ENCODE results near the gene LIN28B.

The LIN28B gene

GRCh38 chr6:105045526-105045925, 88.6 kb downstream of the LIN28B start:
- no peak overlapping the region for H3K4me3 ChIP-seq (ENCODE audit: low read length)

GRCh38 chr6:105051941-105052471, 95.1 kb downstream of the LIN28B start:
- Histone ChIP-seq H3K9ac (ENCODE audit: low read length) (no peak overlapping the region), H3K4me3 (ENCODE audit: low read length) (no peak overlapping the region), H3K9me3 (ENCODE audit: control insufficient read depth, low read length) (no peaks in the 10 kb centered on the region), H3K36me3 (ENCODE audit: control insufficient read depth, insufficient read depth, low read length, severe bottlenecking) (no peaks in the 10 kb centered on the region), H3K4me1 (ENCODE audit: control insufficient read depth, insufficient read depth, low read length) (peaks cover 2% of the 10 kb centered on the region), H3K27me3 (replicated peaks; ENCODE audit: control insufficient read depth, insufficient read depth, low read length) (no peaks in the 10 kb centered on the region)
- peak; percentile 21 for DNase-seq (ENCODE audit: low read depth)

More at GRCh38 chr6:105045526-105045925, 88.6 kb downstream of the LIN28B start:
- H3K27me3 ChIP-seq (replicated peaks; ENCODE audit: control insufficient read depth, insufficient read depth, low read length): no peaks in the 10 kb centered on the region
- H3K4me1 ChIP-seq (ENCODE audit: control insufficient read depth, insufficient read depth, low read length): peaks cover 7% of the 10 kb centered on the region
- no peak overlapping the region for H3K9ac ChIP-seq (ENCODE audit: low read length)
- no peaks in the 10 kb centered on the region for H3K36me3 ChIP-seq (ENCODE audit: control insufficient read depth, insufficient read depth, low read length, severe bottlenecking)
- no peaks in the 10 kb centered on the region for H3K9me3 ChIP-seq (ENCODE audit: control insufficient read depth, low read length)
- DNase-seq (ENCODE audit: low read depth): peak; percentile 21

GRCh38 chr6:105056646-105057045, 99.7 kb downstream of the LIN28B start:
- peaks cover 1% of the 10 kb centered on the region for H3K4me1 ChIP-seq (ENCODE audit: control insufficient read depth, insufficient read depth, low read length)
- H3K9ac ChIP-seq (ENCODE audit: low read length): no peak overlapping the region
- H3K27me3 ChIP-seq (replicated peaks; ENCODE audit: control insufficient read depth, insufficient read depth, low read length): no peaks in the 10 kb centered on the region
- DNase-seq (ENCODE audit: low read depth): no peak
- H3K9me3 ChIP-seq (ENCODE audit: control insufficient read depth, low read length): no peaks in the 10 kb centered on the region
- no peak overlapping the region for H3K4me3 ChIP-seq (ENCODE audit: low read length)
- no peaks in the 10 kb centered on the region for H3K36me3 ChIP-seq (ENCODE audit: control insufficient read depth, insufficient read depth, low read length, severe bottlenecking)

- no peaks in the 10 kb centered on the region for H3K36me3 ChIP-seq (ENCODE audit: control insufficient read depth, insufficient read depth, low read length, severe bottlenecking)
- no peaks in the 10 kb centered on the region for H3K4me1 ChIP-seq (ENCODE audit: control insufficient read depth, insufficient read depth, low read length)
- H3K9me3 ChIP-seq (ENCODE audit: control insufficient read depth, low read length): no peaks in the 10 kb centered on the region
- H3K4me3 ChIP-seq (ENCODE audit: low read length): no peak overlapping the region
- no peaks in the 10 kb centered on the region for H3K27me3 ChIP-seq (replicated peaks; ENCODE audit: control insufficient read depth, insufficient read depth, low read length)
- no peak overlapping the region for H3K9ac ChIP-seq (ENCODE audit: low read length)
- DNase-seq (ENCODE audit: low read depth): no peak
Observed at GRCh38 chr6:105057160-105057559, 100.3 kb downstream of the LIN28B start.

GRCh38 chr6:105058316-105058715, 101.4 kb downstream of the LIN28B start:
- Histone ChIP-seq H3K9me3 (ENCODE audit: control insufficient read depth, low read length) (no peaks in the 10 kb centered on the region), H3K9ac (ENCODE audit: low read length) (no peak overlapping the region), H3K4me1 (ENCODE audit: control insufficient read depth, insufficient read depth, low read length) (no peaks in the 10 kb centered on the region), H3K4me3 (ENCODE audit: low read length) (no peak overlapping the region), H3K27me3 (replicated peaks; ENCODE audit: control insufficient read depth, insufficient read depth, low read length) (no peaks in the 10 kb centered on the region), H3K36me3 (ENCODE audit: control insufficient read depth, insufficient read depth, low read length, severe bottlenecking) (no peaks in the 10 kb centered on the region)
- DNase-seq (ENCODE audit: low read depth): no peak

GRCh38 chr6:105058846-105059245, 101.9 kb downstream of the LIN28B start:
- no peak for DNase-seq (ENCODE audit: low read depth)
- Histone ChIP-seq H3K9ac (ENCODE audit: low read length) (no peak overlapping the region), H3K36me3 (ENCODE audit: control insufficient read depth, insufficient read depth, low read length, severe bottlenecking) (no peaks in the 10 kb centered on the region), H3K4me3 (ENCODE audit: low read length) (no peak overlapping the region), H3K27me3 (replicated peaks; ENCODE audit: control insufficient read depth, insufficient read depth, low read length) (no peaks in the 10 kb centered on the region), H3K4me1 (ENCODE audit: control insufficient read depth, insufficient read depth, low read length) (no peaks in the 10 kb centered on the region), H3K9me3 (ENCODE audit: control insufficient read depth, low read length) (no peaks in the 10 kb centered on the region)

- no peak for DNase-seq (ENCODE audit: low read depth)
- H3K4me3 ChIP-seq (ENCODE audit: low read length): no peak overlapping the region
Observed at GRCh38 chr6:105066233-105066632, 109.3 kb downstream of the LIN28B start.

GRCh38 chr6:105066836-105067235, 109.9 kb downstream of the LIN28B start:
- H3K36me3 ChIP-seq (ENCODE audit: control insufficient read depth, insufficient read depth, low read length, severe bottlenecking): no peaks in the 10 kb centered on the region
- peaks cover 5% of the 10 kb centered on the region for H3K4me1 ChIP-seq (ENCODE audit: control insufficient read depth, insufficient read depth, low read length)
- no peak overlapping the region for H3K9ac ChIP-seq (ENCODE audit: low read length)
- H3K9me3 ChIP-seq (ENCODE audit: control insufficient read depth, low read length): no peaks in the 10 kb centered on the region
- no peak for DNase-seq (ENCODE audit: low read depth)
- peaks cover 11% of the 10 kb centered on the region for H3K27me3 ChIP-seq (replicated peaks; ENCODE audit: control insufficient read depth, insufficient read depth, low read length)
- H3K4me3 ChIP-seq (ENCODE audit: low read length): no peak overlapping the region

More at GRCh38 chr6:105066233-105066632, 109.3 kb downstream of the LIN28B start:
- H3K9ac ChIP-seq (ENCODE audit: low read length): no peak overlapping the region
- H3K36me3 ChIP-seq (ENCODE audit: control insufficient read depth, insufficient read depth, low read length, severe bottlenecking): no peaks in the 10 kb centered on the region
- peaks cover 5% of the 10 kb centered on the region for H3K4me1 ChIP-seq (ENCODE audit: control insufficient read depth, insufficient read depth, low read length)
- peaks cover 11% of the 10 kb centered on the region for H3K27me3 ChIP-seq (replicated peaks; ENCODE audit: control insufficient read depth, insufficient read depth, low read length)
- no peaks in the 10 kb centered on the region for H3K9me3 ChIP-seq (ENCODE audit: control insufficient read depth, low read length)

GRCh38 chr6:105067329-105067728, 110.4 kb downstream of the LIN28B start:
- H3K4me3 ChIP-seq (ENCODE audit: low read length): no peak overlapping the region
- no peaks in the 10 kb centered on the region for H3K36me3 ChIP-seq (ENCODE audit: control insufficient read depth, insufficient read depth, low read length, severe bottlenecking)
- no peaks in the 10 kb centered on the region for H3K9me3 ChIP-seq (ENCODE audit: control insufficient read depth, low read length)
- peaks cover 6% of the 10 kb centered on the region for H3K4me1 ChIP-seq (ENCODE audit: control insufficient read depth, insufficient read depth, low read length)
- DNase-seq (ENCODE audit: low read depth): no peak
- peaks cover 11% of the 10 kb centered on the region for H3K27me3 ChIP-seq (replicated peaks; ENCODE audit: control insufficient read depth, insufficient read depth, low read length)
- H3K9ac ChIP-seq (ENCODE audit: low read length): no peak overlapping the region

GRCh38 chr6:105068407-105068806, 111.5 kb downstream of the LIN28B start:
- Histone ChIP-seq H3K4me3 (ENCODE audit: low read length) (no peak overlapping the region), H3K9me3 (ENCODE audit: control insufficient read depth, low read length) (no peaks in the 10 kb centered on the region), H3K27me3 (replicated peaks; ENCODE audit: control insufficient read depth, insufficient read depth, low read length) (peaks cover 11% of the 10 kb centered on the region), H3K9ac (ENCODE audit: low read length) (no peak overlapping the region), H3K36me3 (ENCODE audit: control insufficient read depth, insufficient read depth, low read length, severe bottlenecking) (no peaks in the 10 kb centered on the region), H3K4me1 (ENCODE audit: control insufficient read depth, insufficient read depth, low read length) (peaks cover 14% of the 10 kb centered on the region)
- DNase-seq (ENCODE audit: low read depth): no peak

- H3K27me3 ChIP-seq (replicated peaks; ENCODE audit: control insufficient read depth, insufficient read depth, low read length): peaks cover 11% of the 10 kb centered on the region
- H3K36me3 ChIP-seq (ENCODE audit: control insufficient read depth, insufficient read depth, low read length, severe bottlenecking): no peaks in the 10 kb centered on the region
- DNase-seq (ENCODE audit: low read depth): no peak
- H3K9ac ChIP-seq (ENCODE audit: low read length): no peak overlapping the region
- no peaks in the 10 kb centered on the region for H3K9me3 ChIP-seq (ENCODE audit: control insufficient read depth, low read length)
- H3K4me1 ChIP-seq (ENCODE audit: control insufficient read depth, insufficient read depth, low read length): peaks cover 14% of the 10 kb centered on the region
- H3K4me3 ChIP-seq (ENCODE audit: low read length): no peak overlapping the region
Observed at GRCh38 chr6:105069821-105070445, 113.0 kb downstream of the LIN28B start.

GRCh38 chr6:105072798-105073199, 115.9 kb downstream of the LIN28B start:
- no peak overlapping the region for H3K9ac ChIP-seq (ENCODE audit: low read length)
- H3K4me3 ChIP-seq (ENCODE audit: low read length): no peak overlapping the region
- DNase-seq (ENCODE audit: low read depth): peak; percentile 52
- no peaks in the 10 kb centered on the region for H3K27me3 ChIP-seq (replicated peaks; ENCODE audit: control insufficient read depth, insufficient read depth, low read length)
- H3K36me3 ChIP-seq (ENCODE audit: control insufficient read depth, insufficient read depth, low read length, severe bottlenecking): no peaks in the 10 kb centered on the region
- no peaks in the 10 kb centered on the region for H3K9me3 ChIP-seq (ENCODE audit: control insufficient read depth, low read length)
- H3K4me1 ChIP-seq (ENCODE audit: control insufficient read depth, insufficient read depth, low read length): peaks cover 27% of the 10 kb centered on the region
